MCF 10A (cell line): Measurements from ENCODE around the gene DYNAP. TPM values are rescaled to one million over a fixed set of nuclear protein-coding genes. Genes with fewer than 3 reads are reported as not detected.

ENCODE experiments used
- BruUV-seq: library from RNA; stranded (reverse); fragments of 400-500 nt; replicated peaks from 2 replicates; lab custom pipeline; 2021; lab: Mats Ljungman, UMichigan
- CTCF ChIA-PET: fragments of 300-600 bp; sonication (Branson Sonifier 250); formaldehyde crosslinking; extraction: SDS; loops from one replicate; lab custom pipeline; 2021; ENCODE audit warnings: antibody characterized with exemption, inconsistent platforms; lab: Yijun Ruan, JAX
- POLR2A ChIA-PET: fragments of 300-600, 350-650 bp; sonication (Branson Sonifier 250); formaldehyde crosslinking; extraction: SDS; loops from one replicate; lab custom pipeline; 2020; ENCODE audit warnings: antibody characterized with exemption, inconsistent platforms; lab: Yijun Ruan, JAX
- DNase-seq: peaks from one replicate; pipeline ENCODE4 v3.0.0-alpha.2; 2018; ENCODE audit not compliant: unreplicated experiment
- H3K27ac Mint-ChIP-seq: one replicate; pipeline ENCODE4 v1.8.0; 2022; ENCODE audit warnings: mild to moderate bottlenecking, low read depth, mixed read lengths; ENCODE audit not compliant: unreplicated experiment
- H3K27me3 Mint-ChIP-seq: one replicate; pipeline ENCODE4 v1.8.0; 2022; ENCODE audit warnings: mixed read lengths; ENCODE audit not compliant: insufficient read depth, unreplicated experiment
- H3K36me3 Mint-ChIP-seq: one replicate; pipeline ENCODE4 v1.8.0; 2022; ENCODE audit warnings: mild to moderate bottlenecking, moderate library complexity, mixed read lengths; ENCODE audit not compliant: insufficient read depth, unreplicated experiment
- H3K4me1 Mint-ChIP-seq: one replicate; pipeline ENCODE4 v1.8.0; 2022; ENCODE audit warnings: mixed read lengths; ENCODE audit not compliant: insufficient read depth, unreplicated experiment
- H3K4me3 Mint-ChIP-seq: one replicate; pipeline ENCODE4 v1.8.0; 2022; ENCODE audit warnings: mild to moderate bottlenecking, moderate library complexity, mixed read lengths; ENCODE audit not compliant: unreplicated experiment
- H3K9me3 Mint-ChIP-seq: one replicate; pipeline ENCODE4 v1.8.0; 2022; ENCODE audit warnings: mixed read lengths; ENCODE audit not compliant: unreplicated experiment
- CTCF ChIP-seq: fragments of 200-600 bp; IDR thresholded peaks from one replicate; pipeline ENCODE4 v1.8.0; 2022; ENCODE audit warnings: antibody characterized with exemption, mild to moderate bottlenecking; ENCODE audit not compliant: unreplicated experiment
- intact Hi-C: fragments of 100-400 bp; cut with micrococcal nuclease; formaldehyde crosslinking; loops from 2 replicates; pipeline ENCODE4 v1.14.1; 2022
- total RNA-seq: library from RNA; stranded (reverse); gene quantifications from 2 replicates; pipeline ENCODE4 v1.2.3, GENCODE V29; 2022

DYNAP gene
- total RNA-seq, 1 experiment from 2014 or later: 0.86 TPM

- DNase-seq: no peak
- intact Hi-C loops: no loop called here
- peaks cover 14% of the 10 kb centered on the region for H3K27me3 Mint-ChIP-seq
- no peaks in the 10 kb centered on the region for H3K4me1 Mint-ChIP-seq
- no peaks in the 10 kb centered on the region for H3K36me3 Mint-ChIP-seq
- H3K27ac Mint-ChIP-seq: no peak overlapping the region
- ChIA-PET POLR2A (no interaction called here), CTCF (no interaction called here)
- no peak for TF ChIP-seq CTCF
- H3K9me3 Mint-ChIP-seq: no peaks in the 10 kb centered on the region
- no TSS peak for BruUV-seq
- H3K4me3 Mint-ChIP-seq: no peak overlapping the region
These were observed 7.0 kb upstream of the DYNAP start for GRCh38 chr18:54584065-54584464.

GRCh38 chr18:54585743-54586142, 5.3 kb upstream of the DYNAP start:
- Mint-ChIP-seq H3K4me3 (no peak overlapping the region), H3K4me1 (no peaks in the 10 kb centered on the region), H3K27me3 (peaks cover 14% of the 10 kb centered on the region), H3K27ac (no peak overlapping the region), H3K36me3 (no peaks in the 10 kb centered on the region), H3K9me3 (no peaks in the 10 kb centered on the region)
- ChIA-PET POLR2A (interaction anchor here (0.6 kb wide), 1 partner anchor 333 kb away, joined by 3 read pairs; no protein-coding TSS in a partner anchor), CTCF (interaction anchor here (0.7 to 1.1 kb wide), 2 partner anchors 102 to 141 kb away, joined by 3 to 4 read pairs; no protein-coding TSS in a partner anchor)
- no peak for DNase-seq
- TF ChIP-seq CTCF: no peak
- intact Hi-C loops: no loop called here
- BruUV-seq: no TSS peak

- BruUV-seq: no TSS peak
- H3K4me3 Mint-ChIP-seq: no peak overlapping the region
- H3K4me1 Mint-ChIP-seq: peaks cover 12% of the 10 kb centered on the region
- ChIA-PET POLR2A (no interaction called here), CTCF (interaction anchor here (0.7 to 0.8 kb wide), 2 partner anchors 12 to 54 kb away, joined by 3 to 4 read pairs; no protein-coding TSS in a partner anchor)
- H3K27me3 Mint-ChIP-seq: peaks cover under 1% of the 10 kb centered on the region
- intact Hi-C loops: no loop called here
- H3K27ac Mint-ChIP-seq: no peak overlapping the region
- no peak for DNase-seq
- no peaks in the 10 kb centered on the region for H3K36me3 Mint-ChIP-seq
- no peak for TF ChIP-seq CTCF
- no peaks in the 10 kb centered on the region for H3K9me3 Mint-ChIP-seq
These were observed 13.2 kb downstream of the DYNAP start for GRCh38 chr18:54604211-54604610.

GRCh38 chr18:54606835-54607212, 15.8 kb downstream of the DYNAP start:
- Mint-ChIP-seq H3K27ac (peak overlapping the region; percentile 97), H3K36me3 (no peaks in the 10 kb centered on the region), H3K4me1 (peaks cover 12% of the 10 kb centered on the region), H3K4me3 (peak overlapping the region; percentile 78), H3K27me3 (no peaks in the 10 kb centered on the region), H3K9me3 (no peaks in the 10 kb centered on the region)
- BruUV-seq: no TSS peak
- intact Hi-C loops: no loop called here
- POLR2A ChIA-PET: interaction anchor here (0.6 to 1.0 kb wide), 6 partner anchors 11 to 319 kb away, joined by 3 read pairs; no protein-coding TSS in a partner anchor
- no peak for TF ChIP-seq CTCF
- no peak for DNase-seq
- CTCF ChIA-PET: interaction anchor here (0.6 to 1.2 kb wide), 4 partner anchors 15 to 162 kb away, joined by 3 to 4 read pairs (median 3); no protein-coding TSS in a partner anchor
